Mesenchymal stem cell (in vitro differentiated cells and primary cell): Measurements from ENCODE around the gene PHF20.

Experiments used
- DNase-seq: peaks from one replicate; pipeline ENCODE4 v3.0.0-alpha.2; 2013
- H2AFZ ChIP-seq: one replicate; pipeline ENCODE4 v1.6.1; 2013; ENCODE audit warnings: low read depth, mild to moderate bottlenecking, control low read depth, inconsistent platforms, low read length, moderate library complexity
- H2AK5ac ChIP-seq: 2 replicates; pipeline ENCODE4 v1.6.1; 2013; ENCODE audit warnings: low read length, moderate library complexity, mild to moderate bottlenecking, inconsistent platforms; ENCODE audit not compliant: severe bottlenecking
- H2BK120ac ChIP-seq: one replicate; pipeline ENCODE4 v1.6.1; 2013; ENCODE audit warnings: low read depth, mild to moderate bottlenecking, inconsistent platforms, low read length, moderate library complexity
- H2BK12ac ChIP-seq, 2 experiments: one replicate each; pipeline ENCODE4 v1.6.1; 2013; ENCODE audit warnings: inconsistent platforms in 2 of 2, low read length in 2 of 2, mild to moderate bottlenecking in 2 of 2, moderate library complexity in 2 of 2, control low read depth in 1 of 2
- H2BK15ac ChIP-seq: one replicate; pipeline ENCODE4 v1.6.1; 2013; ENCODE audit warnings: mild to moderate bottlenecking, low read depth, inconsistent platforms; ENCODE audit not compliant: poor library complexity, severe bottlenecking
- H2BK5ac ChIP-seq: 2 replicates; pipeline ENCODE4 v1.6.1; 2013; ENCODE audit warnings: low read depth, mild to moderate bottlenecking, low read length, control low read depth, inconsistent platforms; ENCODE audit not compliant: poor library complexity, severe bottlenecking
- H3K14ac ChIP-seq, 2 experiments: one replicate each; pipeline ENCODE4 v1.6.1; 2013; ENCODE audit warnings: inconsistent platforms in 2 of 2, low read length in 2 of 2, control low read depth in 1 of 2, mild to moderate bottlenecking in 1 of 2, moderate library complexity in 1 of 2
- H3K18ac ChIP-seq, 2 experiments: one replicate each; pipeline ENCODE4 v1.6.1; 2013; ENCODE audit warnings: inconsistent platforms in 2 of 2, low read length in 2 of 2, control low read depth in 1 of 2, low read depth in 1 of 2, mild to moderate bottlenecking in 1 of 2
- H3K23ac ChIP-seq, 2 experiments: one replicate each; pipeline ENCODE4 v1.6.1; 2013; ENCODE audit warnings: inconsistent platforms in 2 of 2, low read length in 2 of 2, mild to moderate bottlenecking in 2 of 2, moderate library complexity in 2 of 2, control low read depth in 1 of 2
- H3K27ac ChIP-seq: 2 replicates; pipeline ENCODE4 v1.5.1; 2013; ENCODE audit warnings: mild to moderate bottlenecking, moderate library complexity, low read length, control low read depth, inconsistent platforms; ENCODE audit not compliant: poor library complexity, severe bottlenecking
- H3K27me3 ChIP-seq, 2 experiments: 2 replicates each; pipeline versions ENCODE4 v1.6.1 to v1.7.0; 2013; ENCODE audit warnings: low read length in 2 of 2, mild to moderate bottlenecking in 2 of 2, moderate library complexity in 2 of 2, control low read depth in 1 of 2, inconsistent platforms in 1 of 2; ENCODE audit not compliant: control insufficient read depth in 1 of 2, insufficient read depth in 1 of 2
- H3K36me3 ChIP-seq, 2 experiments: 2 replicates each; pipeline versions ENCODE4 v1.6.1 to v1.7.0; 2013; ENCODE audit warnings: low read length in 2 of 2, control low read depth in 1 of 2, inconsistent platforms in 1 of 2, low read depth in 1 of 2, mild to moderate bottlenecking in 1 of 2; ENCODE audit not compliant: insufficient read depth in 2 of 2, control insufficient read depth in 1 of 2
- H3K4ac ChIP-seq, 2 experiments: one replicate each; pipeline ENCODE4 v1.6.1; 2013; ENCODE audit warnings: inconsistent platforms in 2 of 2, low read length in 2 of 2, mild to moderate bottlenecking in 2 of 2, moderate library complexity in 2 of 2, control low read depth in 1 of 2, low read depth in 1 of 2
- H3K4me1 ChIP-seq: 2 replicates; pipeline ENCODE4 v1.6.1; 2013; ENCODE audit warnings: low read depth, low read length, control low read depth; ENCODE audit not compliant: control insufficient read depth, insufficient read depth
- H3K4me2 ChIP-seq: 2 replicates; pipeline ENCODE4 v1.6.1; 2013; ENCODE audit warnings: low read length, mild to moderate bottlenecking, inconsistent platforms; ENCODE audit not compliant: poor library complexity, severe bottlenecking
- H3K4me3 ChIP-seq, 2 experiments: 2 replicates each; pipeline versions ENCODE4 v1.5.1 to v1.7.0; 2013; ENCODE audit warnings: low read length in 2 of 2, mild to moderate bottlenecking in 2 of 2, control low read depth in 1 of 2, low read depth in 1 of 2; ENCODE audit not compliant: insufficient read depth in 1 of 2
- H3K79me1 ChIP-seq: replicated peaks from 2 replicates; pipeline ENCODE4 v1.6.1; 2013; ENCODE audit warnings: mild to moderate bottlenecking, control low read depth, low read length, inconsistent platforms; ENCODE audit not compliant: poor library complexity, severe bottlenecking
- H3K9ac ChIP-seq: 2 replicates; pipeline ENCODE4 v1.7.0; 2013; ENCODE audit warnings: mild to moderate bottlenecking, low read length, moderate library complexity
- H3K9me3 ChIP-seq: 2 replicates; pipeline ENCODE4 v1.7.0; 2013; ENCODE audit warnings: mild to moderate bottlenecking, low read length; ENCODE audit not compliant: control insufficient read depth
- H4K8ac ChIP-seq: one replicate; pipeline ENCODE4 v1.6.1; 2013; ENCODE audit warnings: inconsistent platforms, mild to moderate bottlenecking, low read length, moderate library complexity
- H4K91ac ChIP-seq: one replicate; pipeline ENCODE4 v1.6.1; 2013; ENCODE audit warnings: mild to moderate bottlenecking, low read length, inconsistent platforms
- WGBS: methylation state at CpG from one replicate; pipeline ENCODE4 v1.1.7; 2013; ENCODE audit warnings: mixed read lengths; 5-methylcytosine and 5-hydroxymethylcytosine counted together

The PHF20 gene

DNA sequence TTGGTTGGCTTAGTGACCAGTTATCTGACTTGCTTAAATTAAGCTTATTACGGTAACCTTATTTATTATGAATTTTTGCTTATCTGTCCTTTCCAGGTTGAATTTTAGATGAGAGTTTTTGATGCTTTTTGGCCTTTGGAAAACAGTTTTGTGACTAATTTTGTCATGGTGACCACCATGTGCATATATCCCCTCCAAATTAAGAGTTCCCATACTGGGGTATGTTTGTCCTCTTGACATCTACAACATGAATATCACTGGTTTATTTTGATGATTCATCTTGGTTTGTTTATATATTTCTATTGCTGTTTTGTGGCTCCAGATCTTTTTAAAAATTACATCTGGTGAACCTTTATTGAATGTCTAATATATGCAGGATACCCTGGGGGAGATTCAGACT, 61.4 kb downstream of the PHF20 start:
- Histone ChIP-seq H3K23ac (no peak overlapping the region), H3K27me3 (no peaks in the 10 kb centered on the region), H3K4ac (no peak overlapping the region), H3K27ac (no peak overlapping the region), H3K9me3 (peaks cover 4% of the 10 kb centered on the region), H4K8ac (no peak overlapping the region), H3K14ac (no peak overlapping the region), H2BK15ac (no peak overlapping the region), H3K79me1 (peaks cover 15% of the 10 kb centered on the region), H2BK12ac (no peak overlapping the region), H2BK120ac (no peak overlapping the region), H3K4me2 (no peak overlapping the region), H3K9ac (no peak overlapping the region), H3K4me3 (no peak overlapping the region), H2BK5ac (no peak overlapping the region), H3K36me3 (peaks cover 0 to 8% of the 10 kb centered on the region in 2 experiments), H3K18ac (no peak overlapping the region), H2AK5ac (no peak overlapping the region), H3K4me1 (peaks cover 7% of the 10 kb centered on the region), H2AFZ (no peak overlapping the region), H4K91ac (no peak overlapping the region)
- 86% methylated on average over 1 of the region's 1 CpG for WGBS
- DNase-seq, result peak; percentile 33

DNA sequence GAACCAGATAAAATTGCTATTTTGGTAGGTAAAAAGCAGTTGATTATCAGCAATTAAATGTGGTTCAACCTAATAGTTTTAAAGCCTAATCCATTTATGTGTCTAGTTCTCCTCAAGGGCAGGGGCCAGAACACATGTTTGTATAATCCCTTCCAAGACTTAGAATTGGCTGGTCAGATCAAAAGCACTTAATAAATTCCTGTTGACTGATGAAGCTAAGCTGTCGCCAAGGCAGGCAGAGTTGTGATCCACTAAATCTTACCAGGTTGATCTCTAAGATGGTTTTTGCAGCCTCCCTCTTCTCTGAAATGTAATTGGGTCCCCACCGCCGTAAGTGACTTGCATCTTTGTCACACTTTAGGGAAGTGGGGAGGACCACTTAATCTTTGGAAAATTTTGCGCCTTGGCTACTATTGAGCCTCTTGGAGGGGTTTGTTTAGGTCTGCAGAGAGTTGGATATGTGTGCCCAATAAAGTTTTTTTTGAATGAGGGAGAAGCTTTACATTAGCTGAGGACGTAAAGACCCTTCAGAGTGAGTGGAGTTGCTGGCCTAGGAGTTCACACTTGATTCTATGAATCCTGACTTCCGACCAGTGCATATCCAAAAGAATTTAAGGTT, 65.9 kb downstream of the PHF20 start:
- peaks cover 6 to 8% of the 10 kb centered on the region in 2 experiments for H3K36me3 ChIP-seq
- H2AK5ac ChIP-seq, result no peak overlapping the region
- no peak overlapping the region for H4K8ac ChIP-seq
- no peak overlapping the region for H2BK15ac ChIP-seq
- H2BK120ac ChIP-seq, result no peak overlapping the region
- no peak overlapping the region for H3K14ac ChIP-seq
- no peak overlapping the region for H3K4me3 ChIP-seq
- H2BK12ac ChIP-seq, result no peak overlapping the region
- H3K18ac ChIP-seq, result no peak overlapping the region
- H3K9ac ChIP-seq, result peak overlapping the region; percentile 17
- DNase-seq, result no peak
- H2AFZ ChIP-seq, result no peak overlapping the region
- H3K23ac ChIP-seq, result no peak overlapping the region
- H3K27ac ChIP-seq, result no peak overlapping the region
- H3K9me3 ChIP-seq, result peaks cover 5% of the 10 kb centered on the region
- peaks cover 2% of the 10 kb centered on the region for H3K4me1 ChIP-seq
- H3K4me2 ChIP-seq, result no peak overlapping the region
- H3K4ac ChIP-seq, result no peak overlapping the region
- H2BK5ac ChIP-seq, result no peak overlapping the region
- WGBS, result 93% methylated on average over 6 of the region's 6 CpGs
- no peak overlapping the region for H4K91ac ChIP-seq
- H3K79me1 ChIP-seq, result peaks cover 24% of the 10 kb centered on the region
- H3K27me3 ChIP-seq, result no peaks in the 10 kb centered on the region

DNA sequence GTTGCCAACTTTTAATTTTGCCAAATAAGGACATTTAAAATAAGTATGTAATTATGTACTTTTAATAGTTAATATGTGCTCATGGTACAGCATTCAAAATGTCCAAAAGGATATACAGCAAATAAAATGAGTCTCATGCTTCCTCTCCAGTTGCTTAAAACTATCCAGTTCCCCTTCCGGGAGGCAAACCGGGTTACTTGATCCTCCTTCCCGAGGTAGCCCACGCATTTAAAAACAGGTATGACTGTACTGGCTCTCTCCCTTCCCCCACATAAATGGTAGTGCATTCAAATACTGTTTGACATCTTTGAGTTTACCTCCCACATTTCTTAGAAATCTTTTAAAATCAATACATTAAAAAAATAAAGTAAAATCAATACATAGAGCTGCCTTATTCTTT, 66.4 kb downstream of the PHF20 start:
- H3K4me3 ChIP-seq, result no peak overlapping the region
- H3K27ac ChIP-seq, result no peak overlapping the region
- H3K23ac ChIP-seq, result no peak overlapping the region
- H4K91ac ChIP-seq, result no peak overlapping the region
- H3K4me1 ChIP-seq, result peaks cover 2% of the 10 kb centered on the region
- H3K18ac ChIP-seq, result no peak overlapping the region
- H3K14ac ChIP-seq, result no peak overlapping the region
- DNase-seq, result no peak
- no peak overlapping the region for H2BK12ac ChIP-seq
- no peak overlapping the region for H2AK5ac ChIP-seq
- WGBS, result 98% methylated on average over 4 of the region's 4 CpGs
- H3K4me2 ChIP-seq, result no peak overlapping the region
- no peak overlapping the region for H4K8ac ChIP-seq
- H2BK15ac ChIP-seq, result no peak overlapping the region
- H2BK120ac ChIP-seq, result no peak overlapping the region
- H2AFZ ChIP-seq, result no peak overlapping the region
- H3K27me3 ChIP-seq, result no peaks in the 10 kb centered on the region
- no peak overlapping the region for H3K9ac ChIP-seq
- H3K36me3 ChIP-seq, result peaks cover 10 to 12% of the 10 kb centered on the region in 2 experiments
- H3K4ac ChIP-seq, result no peak overlapping the region
- peaks cover 25% of the 10 kb centered on the region for H3K79me1 ChIP-seq
- peaks cover 9% of the 10 kb centered on the region for H3K9me3 ChIP-seq
- no peak overlapping the region for H2BK5ac ChIP-seq

DNA sequence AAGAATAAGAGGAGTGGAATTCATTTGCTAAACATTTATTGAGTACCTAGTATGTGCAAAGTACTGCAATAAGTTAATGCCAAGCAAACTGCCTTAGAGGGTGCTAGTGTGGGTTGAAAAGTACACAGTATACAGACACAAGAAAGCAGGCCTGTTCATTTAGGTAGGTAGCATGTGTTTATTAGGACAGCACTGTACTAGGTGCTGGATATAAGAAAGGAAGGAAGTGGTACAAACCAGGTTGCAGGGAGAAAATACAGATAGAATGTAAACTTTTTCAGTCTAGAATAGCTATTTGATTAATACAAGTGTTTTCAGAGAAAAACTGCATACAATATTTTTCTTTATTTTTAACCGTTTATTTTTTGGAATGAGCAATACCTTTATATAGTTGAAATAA, 68.1 kb downstream of the PHF20 start:
- Histone ChIP-seq H3K18ac (no peak overlapping the region), H2BK5ac (no peak overlapping the region), H3K4ac (no peak overlapping the region), H2BK12ac (no peak overlapping the region), H3K4me3 (no peak overlapping the region), H4K91ac (no peak overlapping the region), H2AFZ (no peak overlapping the region), H3K79me1 (peaks cover 19% of the 10 kb centered on the region), H3K27me3 (no peaks in the 10 kb centered on the region), H3K27ac (no peak overlapping the region), H3K14ac (no peak overlapping the region), H3K9me3 (peaks cover 16% of the 10 kb centered on the region), H3K23ac (no peak overlapping the region), H3K9ac (no peak overlapping the region), H2AK5ac (no peak overlapping the region), H2BK120ac (no peak overlapping the region), H3K4me2 (no peak overlapping the region), H3K4me1 (peaks cover 2% of the 10 kb centered on the region), H3K36me3 (peaks cover 20 to 29% of the 10 kb centered on the region in 2 experiments), H4K8ac (no peak overlapping the region), H2BK15ac (no peak overlapping the region)
- DNase-seq, result no peak
- WGBS, result no CpG with 5 or more reads among the region's 1 CpG
